ENCODE measurements around the gene ACSS2.

ACSS2 gene, protein sequence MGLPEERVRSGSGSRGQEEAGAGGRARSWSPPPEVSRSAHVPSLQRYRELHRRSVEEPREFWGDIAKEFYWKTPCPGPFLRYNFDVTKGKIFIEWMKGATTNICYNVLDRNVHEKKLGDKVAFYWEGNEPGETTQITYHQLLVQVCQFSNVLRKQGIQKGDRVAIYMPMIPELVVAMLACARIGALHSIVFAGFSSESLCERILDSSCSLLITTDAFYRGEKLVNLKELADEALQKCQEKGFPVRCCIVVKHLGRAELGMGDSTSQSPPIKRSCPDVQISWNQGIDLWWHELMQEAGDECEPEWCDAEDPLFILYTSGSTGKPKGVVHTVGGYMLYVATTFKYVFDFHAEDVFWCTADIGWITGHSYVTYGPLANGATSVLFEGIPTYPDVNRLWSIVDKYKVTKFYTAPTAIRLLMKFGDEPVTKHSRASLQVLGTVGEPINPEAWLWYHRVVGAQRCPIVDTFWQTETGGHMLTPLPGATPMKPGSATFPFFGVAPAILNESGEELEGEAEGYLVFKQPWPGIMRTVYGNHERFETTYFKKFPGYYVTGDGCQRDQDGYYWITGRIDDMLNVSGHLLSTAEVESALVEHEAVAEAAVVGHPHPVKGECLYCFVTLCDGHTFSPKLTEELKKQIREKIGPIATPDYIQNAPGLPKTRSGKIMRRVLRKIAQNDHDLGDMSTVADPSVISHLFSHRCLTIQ

DNA sequence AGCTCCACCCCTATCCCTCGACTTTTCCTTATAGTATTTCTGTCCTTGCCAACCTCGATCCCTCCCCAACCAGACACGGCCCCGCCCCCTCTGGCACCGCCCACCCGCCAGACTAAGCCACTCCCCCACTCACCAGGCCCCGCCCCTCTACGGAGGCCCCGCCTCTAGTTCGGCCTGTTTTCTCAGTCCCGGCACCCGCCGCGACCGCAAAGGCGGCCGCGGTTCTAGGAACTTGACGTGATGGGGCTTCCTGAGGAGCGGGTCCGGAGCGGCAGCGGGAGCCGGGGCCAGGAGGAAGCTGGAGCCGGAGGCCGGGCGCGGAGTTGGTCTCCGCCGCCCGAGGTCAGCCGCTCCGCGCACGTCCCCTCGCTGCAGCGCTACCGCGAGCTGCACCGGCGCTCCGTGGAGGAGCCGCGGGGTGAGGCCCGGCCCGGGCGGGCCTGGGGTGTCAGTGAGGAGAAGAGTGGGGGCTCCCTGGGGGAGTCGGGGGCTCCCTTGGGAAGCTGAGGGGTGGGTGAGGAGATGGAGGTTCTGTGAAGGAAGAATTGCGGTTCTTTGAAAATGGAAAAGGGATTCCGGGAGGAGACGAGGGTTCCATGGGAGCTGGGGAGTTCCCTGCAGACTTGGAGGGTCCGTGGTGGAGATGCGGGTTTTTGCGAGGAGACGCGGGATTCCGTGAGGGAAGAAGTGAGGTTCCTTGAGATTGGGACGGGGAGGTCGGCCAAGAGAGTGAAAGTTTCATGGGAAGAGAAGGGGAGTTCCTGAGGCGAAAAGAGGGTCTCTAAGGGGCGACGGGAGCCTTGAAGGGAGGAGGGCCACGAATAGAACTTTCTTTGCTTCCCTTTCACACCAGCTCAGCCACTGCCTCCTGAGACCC is at the start of gene ACSS2:
TSS of gene ACSS2 (plus strand) at position 207 of the 877 bp plus-strand sequence. CDS start at position 241, 34 bp downstream.
- DNase-seq: peak in 1 of 2 experiments; percentile 93

DNA sequence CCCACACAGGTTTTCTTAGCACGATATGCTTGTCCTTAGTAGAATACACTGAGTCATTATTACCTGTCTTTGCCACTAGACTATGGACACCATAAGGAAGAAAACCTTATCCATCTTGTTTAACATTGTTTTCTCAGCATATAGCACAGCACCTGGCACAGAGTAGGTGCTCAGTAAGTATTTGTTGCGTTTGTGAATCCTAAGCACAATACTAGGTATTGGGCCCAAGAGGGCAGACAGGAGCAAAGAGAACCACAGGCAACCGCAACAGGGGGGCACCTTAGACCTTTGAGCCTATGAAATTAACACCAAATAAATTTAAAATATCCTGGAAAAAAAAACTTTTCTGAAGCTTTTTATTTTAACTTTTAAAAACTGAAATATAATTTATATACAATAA is 47.2 kb upstream of the ACSS2 start:
- no peak for DNase-seq

DNA sequence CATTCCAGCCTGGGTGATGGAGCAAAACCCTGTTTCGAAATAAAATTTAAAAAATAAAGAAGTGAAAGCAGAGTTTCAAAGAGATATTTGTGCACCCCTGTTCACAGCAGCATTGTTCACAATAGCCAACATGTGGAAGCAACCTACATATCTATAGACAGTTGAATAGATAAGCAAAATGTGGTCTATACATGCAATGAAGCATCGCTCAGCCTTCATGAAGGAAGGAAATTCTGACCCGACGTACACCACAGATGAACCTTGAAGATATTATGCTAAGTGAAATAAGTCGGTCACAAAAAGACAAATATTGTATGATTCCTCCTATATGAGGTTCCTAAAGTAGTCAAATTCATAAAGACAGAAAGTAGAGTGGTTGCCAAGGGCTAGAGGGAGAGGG is 44.5 kb upstream of the ACSS2 start:
- no peak for DNase-seq

DNA sequence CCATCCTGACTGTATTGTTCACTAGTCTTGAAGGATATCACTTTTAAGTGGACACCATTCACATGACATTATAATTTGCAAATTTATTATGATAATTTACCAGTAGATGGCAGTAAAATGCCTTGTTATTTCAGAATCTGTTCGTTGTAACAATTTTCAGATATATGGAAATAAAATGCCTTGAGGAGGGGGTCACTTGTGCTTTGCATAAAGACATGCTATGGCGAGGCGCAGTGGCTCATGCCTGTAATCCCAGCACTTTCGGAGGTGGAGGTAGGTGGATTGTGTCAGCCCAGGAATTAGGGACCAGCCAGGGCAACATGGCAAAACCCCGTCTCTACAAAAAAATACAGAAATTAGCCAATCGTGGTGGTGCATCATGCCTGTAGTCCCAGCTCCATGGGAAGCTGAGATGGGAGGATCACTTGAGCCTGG is 41.9 kb upstream of the ACSS2 start:
- DNase-seq: no peak

DNA sequence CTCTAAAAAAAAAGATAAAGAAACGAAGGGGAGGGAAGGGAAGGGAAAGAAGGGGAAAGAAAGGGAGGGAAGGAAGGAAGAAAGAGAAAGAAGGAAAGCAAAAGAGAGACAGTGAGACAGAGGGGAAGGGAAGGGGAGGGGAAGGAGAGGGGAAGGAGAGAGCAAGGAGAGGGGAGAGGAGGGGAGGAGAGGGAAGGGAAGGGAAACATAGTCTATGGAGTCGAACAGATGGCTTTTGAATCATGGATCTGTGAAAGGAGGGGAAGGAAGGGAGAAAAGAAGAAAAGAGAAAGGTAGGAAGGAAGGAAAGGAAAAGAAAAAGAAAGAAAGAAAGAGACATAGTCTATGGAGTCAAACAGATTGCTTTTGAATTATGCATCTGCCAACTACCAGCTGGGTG is 34.3 kb upstream of the ACSS2 start:
- DNase-seq: no peak

DNA sequence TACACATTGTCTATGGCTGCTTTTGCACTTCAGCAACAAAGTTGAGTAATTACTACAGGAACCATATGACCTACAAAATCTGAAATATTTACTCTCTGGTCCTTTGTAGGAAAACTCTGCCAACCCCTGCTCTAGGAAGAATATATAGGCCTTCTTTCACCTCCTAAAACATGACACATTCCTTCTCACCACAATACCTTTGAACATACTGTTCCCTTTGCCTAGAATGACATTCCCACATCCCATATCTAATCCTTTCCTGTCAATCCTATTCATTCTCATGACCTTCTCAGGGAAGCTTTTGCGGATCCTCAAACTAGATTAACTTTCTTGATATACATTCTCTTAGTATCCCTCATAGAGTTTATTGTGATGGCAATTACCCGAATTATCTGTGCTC is 33.0 kb upstream of the ACSS2 start:
- DNase-seq: no peak

DNA sequence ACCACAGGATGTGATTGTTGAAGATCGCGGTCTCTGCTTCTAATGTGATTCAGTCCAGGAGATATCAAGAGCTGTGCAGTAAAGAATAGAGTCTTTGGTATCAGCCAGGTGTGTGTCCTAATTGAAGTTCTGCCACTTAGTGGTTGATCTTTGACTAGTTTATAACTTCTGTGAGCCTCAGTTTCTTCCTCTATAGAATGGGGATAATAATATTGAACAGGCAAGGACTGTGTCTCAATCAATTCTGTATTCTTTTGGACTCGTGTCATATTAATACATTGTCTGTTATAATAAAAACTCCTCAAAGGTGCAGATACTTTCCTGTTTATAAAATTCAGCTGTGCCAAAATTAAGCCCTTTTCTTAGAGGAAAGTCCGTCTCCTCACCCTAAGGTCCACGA is 27.8 kb upstream of the ACSS2 start:
- DNase-seq: no peak

DNA sequence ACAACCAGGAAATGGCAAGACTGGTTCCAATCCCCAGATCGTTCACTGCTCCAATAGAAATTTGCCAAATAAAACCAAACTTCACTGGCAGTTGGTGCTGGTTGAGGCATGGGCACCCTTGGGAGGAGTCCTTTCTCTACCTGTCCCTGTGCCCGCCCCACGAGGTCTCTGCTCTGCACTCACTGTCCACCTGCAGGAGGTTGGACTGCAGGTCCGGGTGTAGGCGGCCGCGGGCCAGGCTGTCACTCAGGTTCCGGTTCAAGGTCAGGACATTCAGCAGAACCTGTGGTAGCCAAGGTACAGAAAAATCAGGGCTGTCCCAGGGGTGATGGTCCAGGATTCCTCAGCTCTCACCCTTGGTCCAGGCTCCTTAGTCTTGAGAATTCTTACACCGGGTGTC is 26.6 kb upstream of the ACSS2 start:
- no peak for DNase-seq

DNA sequence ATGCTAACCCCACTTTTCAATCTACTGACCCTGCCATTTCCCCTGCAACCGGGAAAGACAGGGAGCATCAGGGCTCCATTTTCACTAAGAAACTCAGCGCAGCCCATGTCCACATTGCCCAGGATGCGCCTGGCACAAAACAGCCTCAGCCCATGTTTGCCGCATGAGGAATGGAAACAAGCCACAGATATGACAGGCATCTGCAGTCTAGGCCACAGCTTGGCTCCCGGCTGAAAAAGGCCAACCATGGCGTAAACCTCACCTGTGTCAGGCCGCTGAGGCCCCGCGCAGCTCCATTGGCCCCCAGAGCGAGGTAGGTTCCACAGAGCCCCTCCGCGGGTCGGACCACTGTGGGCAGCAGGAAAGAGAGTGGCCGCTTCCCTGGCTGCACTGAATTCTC is 25.4 kb upstream of the ACSS2 start:
- DNase-seq: no peak

DNA sequence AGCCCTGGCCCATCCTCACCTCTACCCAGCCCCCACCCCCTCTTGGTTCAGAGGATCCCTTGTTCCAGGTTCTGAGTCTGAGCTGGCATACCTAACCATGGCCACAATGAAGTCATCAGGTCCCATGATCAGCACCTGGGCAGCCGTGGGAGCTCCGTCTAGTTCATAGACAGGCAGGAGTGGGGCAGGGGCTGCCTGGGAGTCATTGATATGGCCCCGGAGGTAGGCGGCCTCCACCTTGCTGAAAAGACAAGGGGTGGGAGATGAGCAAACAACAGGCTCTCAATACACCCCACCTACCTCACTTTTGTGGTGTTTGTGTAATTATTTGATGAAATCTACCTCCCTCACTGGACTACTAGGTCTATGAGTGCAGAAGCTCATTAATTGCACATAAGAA is 24.1 kb upstream of the ACSS2 start:
- no peak for DNase-seq

DNA sequence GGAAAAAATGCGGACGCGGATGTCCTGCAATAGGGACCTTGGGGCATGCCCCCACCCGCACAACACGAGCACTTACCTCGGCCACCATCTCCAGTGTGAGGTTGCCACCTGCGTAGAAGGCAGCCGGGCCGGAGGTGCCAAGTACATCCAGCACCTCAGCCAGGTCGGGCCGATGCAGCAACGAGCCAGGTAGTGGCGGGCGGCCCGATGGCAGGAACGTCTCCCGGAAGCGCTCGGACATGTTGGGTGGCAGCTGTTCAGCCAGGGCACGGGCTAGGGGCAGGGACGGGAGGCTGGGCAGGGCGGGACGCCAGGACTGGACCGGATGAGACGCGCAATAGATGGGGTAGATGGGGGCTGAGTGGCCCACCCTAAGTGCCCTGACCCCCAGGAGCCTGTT is 17.0 kb upstream of the ACSS2 start:
- no peak for DNase-seq

DNA sequence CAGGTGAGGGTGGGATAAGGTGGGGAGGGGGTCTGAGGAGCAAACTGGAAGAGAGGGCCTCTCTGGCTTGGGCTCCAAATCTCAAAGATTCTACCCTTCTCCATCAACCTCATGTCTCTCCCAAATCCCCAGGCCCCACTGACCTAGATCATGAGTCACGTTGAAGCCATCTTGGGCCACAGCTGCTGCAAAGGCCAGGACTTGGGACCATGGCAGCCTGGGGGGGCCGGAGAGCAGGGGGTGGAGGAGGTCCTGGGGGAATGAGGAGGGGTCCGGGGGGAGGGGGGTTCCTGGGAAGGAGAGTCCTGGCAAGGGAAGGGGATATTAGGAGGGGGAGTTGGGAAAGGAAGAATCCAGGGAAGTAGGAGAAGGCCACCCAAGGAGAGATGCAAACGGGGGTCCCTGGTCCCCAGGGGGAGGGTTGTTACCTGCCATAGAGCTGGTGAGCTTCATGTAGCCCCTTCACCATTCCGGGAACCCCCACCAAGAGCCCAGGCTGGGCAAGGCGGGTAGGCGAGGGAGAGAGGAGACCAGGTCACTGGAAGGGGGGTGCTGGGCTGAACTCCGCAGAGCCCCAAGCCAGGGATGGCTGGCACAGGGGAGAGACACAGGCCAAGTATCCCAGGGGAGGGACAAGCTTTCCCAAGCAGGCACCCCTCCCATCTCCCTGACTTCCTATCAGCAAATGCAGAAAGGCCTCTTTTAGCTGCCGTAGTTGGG is 16.4 kb upstream of the ACSS2 start:
- DNase-seq: no peak

DNA sequence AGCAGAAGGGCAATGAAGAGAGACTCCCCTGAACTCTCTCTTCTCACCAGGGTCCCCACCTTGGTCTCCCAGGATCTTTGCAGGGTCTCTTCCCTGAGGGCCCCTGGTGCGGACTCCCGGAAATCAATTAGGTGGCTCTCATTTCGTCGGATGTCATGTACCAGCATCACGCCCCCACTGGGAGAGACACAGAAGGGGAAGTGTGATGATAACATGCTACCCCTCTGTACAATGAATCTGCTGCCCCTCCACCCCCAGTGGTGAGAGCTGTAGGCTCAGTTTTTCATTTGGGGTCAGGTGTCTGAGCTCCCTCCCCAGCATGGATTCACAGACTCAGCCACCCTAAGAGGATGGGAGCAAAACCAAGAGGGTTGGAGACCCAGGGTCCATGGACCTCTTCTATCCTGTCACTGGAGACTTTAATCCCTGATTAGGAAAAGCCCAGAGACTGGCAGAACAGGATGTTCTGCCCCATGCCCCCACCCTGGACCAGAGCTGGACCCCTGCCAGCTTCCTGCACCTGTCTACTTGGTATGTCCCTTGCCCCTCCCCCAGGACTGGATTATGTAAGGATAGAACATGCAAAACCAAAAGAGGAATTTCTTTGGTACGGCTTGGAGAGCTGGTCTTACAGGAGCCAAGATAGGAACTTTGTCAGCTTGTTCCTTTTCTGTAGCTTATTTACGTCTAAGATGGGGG is 14.9 kb upstream of the ACSS2 start:
- DNase-seq: no peak

DNA sequence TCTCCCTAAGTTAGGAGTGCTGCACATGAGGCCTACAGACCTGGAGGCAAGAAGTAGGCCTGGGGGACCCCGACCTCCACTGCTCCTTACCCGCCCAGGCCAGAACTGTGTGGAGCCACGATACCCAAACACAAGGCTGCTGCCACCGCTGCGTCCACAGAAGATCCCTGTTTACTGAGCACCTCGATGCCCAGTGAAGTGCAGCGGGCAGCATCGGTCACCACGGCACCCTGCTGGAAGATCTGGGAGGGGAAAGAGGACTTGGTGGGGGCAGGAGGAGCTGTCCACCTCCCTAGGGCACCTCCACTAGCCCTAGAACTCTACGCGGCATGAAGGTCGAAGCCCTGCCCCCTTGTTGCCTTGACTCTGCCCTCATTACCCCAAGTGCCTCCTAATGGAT is 13.7 kb upstream of the ACSS2 start:
- no peak for DNase-seq

DNA sequence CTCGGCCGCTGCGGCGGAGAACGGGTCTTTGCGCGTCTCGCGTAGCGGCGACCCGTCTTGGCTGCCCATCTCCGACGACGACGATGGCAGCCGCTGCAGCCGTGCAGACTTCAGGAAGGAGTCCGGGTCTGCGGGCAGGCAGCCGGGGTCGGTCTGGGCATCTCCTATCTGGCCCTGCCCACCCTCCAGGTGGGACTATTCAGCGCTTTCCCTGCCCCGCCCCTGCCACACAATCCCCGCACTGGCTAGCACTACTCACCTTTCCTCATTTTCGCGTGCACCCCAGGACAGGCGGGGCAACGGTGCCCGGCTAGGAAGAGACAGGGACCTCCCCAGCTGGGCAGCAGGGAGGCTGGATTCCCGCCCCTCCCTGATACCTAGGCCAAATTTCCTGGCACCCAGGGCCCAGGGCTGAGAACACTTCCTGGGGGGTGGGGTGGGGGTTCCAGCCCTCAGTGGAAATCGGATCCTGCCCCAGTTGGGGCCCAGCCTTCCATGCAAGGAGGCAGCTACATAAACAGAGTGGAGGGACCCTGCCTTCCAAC is 12.9 kb upstream of the ACSS2 start:
- DNase-seq: no peak

DNA sequence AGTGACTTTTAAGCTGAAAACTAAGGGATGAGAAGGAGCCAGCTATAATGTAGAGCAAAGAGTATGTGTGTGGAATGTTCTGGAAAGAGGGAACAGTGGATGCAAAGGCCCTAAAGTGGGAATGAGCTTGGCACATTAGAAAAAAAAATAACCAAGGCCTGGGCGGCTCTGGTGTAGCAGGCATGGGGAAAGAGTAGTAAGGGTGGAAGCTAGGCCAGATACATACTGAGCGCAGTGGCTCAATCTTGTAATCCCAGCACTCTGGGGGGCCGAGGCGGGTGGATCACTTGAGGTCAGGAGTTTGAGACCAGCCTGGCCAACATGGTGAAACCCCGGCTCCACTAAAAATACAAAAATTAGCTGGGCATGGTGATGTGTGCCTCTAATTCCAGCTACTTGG is 12.2 kb upstream of the ACSS2 start:
- DNase-seq: no peak

DNA sequence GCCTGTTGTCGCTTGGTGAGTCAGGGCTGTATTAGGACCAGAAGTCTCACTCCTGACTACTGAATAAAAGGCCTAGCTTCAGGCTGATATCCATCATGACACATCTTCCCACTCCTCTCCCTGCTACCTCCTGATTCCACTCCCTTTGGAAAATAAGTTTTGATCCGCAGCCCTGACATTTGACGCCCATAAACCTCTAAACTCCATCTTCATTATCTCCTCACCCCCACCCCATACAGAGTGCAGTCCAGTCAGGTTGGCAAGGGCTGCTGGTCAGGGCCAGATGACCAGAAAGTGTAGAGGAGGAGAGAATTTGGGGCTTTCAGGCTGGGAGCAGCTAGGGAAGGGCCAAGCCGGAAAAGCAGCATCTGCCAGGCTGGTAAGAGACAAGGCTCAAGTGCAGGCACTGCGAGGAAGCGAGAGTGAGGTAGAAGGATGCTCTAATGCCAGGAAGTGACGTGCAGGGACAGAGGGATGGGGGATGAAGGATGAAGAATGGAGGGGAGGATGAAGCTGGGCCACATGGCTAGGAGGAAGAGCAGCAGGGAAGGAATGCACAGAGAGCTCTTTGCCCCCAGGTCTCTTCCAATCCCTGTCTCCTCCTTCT is 5.0 kb upstream of the ACSS2 start:
- DNase-seq: no peak

DNA sequence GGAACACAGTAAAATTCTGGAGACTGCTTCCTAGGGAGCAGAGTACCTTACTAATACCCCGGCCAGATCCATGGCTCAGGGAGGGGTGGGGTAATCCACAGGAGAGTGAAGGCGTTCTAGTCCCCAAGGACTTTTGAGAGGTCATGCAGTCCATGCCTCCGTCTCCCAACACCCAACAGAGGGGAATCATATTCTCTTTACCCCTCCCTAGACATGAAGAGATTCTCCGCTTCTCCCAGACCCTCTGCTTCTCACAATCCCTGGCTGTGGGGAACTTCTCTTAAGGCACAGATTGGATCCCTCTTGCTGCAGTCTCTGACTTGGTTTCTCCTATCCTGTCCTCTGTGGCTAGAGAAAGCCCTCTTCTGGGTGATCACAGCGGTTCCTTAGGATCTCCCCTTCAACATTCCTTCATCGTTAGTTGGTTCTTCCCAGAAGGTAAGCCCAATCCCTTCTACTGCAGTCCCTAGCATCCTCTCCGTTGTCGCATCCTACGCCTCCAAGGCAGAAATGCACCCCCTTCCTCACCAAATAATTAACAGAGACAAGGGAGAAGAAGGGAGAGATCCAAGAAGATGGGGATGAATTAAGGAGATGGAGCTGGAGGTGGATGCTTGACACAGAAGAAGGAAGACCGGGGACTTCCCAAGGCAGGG is 4.3 kb upstream of the ACSS2 start:
- no peak for DNase-seq

DNA sequence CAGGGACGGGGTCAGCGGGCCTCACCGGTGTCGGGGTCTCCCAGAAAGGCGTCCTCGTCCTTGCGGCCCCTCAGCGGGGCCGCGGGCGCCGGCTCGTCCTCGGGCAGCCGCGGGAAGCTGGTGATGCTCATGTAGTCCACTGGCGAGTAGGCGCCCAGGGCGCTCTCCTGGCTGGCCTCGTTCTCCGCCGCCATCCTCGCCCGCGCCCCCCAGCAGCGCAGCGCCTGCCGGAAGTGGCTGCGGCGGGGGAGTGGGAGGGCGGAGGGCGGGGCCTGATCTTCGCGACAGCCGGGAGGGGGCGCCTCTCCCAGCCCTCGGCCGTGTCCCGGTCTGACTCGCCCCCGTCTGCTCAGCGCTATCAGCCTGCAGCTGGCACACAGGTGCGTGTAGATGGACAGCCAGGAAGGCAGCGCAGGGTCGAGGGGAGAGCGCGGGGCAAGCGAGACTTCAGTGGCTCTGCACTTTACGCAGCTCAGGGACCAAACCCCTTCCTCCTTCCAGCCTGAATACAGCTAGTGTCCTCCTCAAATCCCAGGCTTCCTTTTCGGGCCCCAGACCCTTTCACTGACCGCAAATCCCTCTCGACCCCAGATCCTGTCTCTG is 3.7 kb upstream of the ACSS2 start, which contains the start of gene GGT7:
TSS of gene GGT7 (minus strand) at position 235 of the 603 bp plus-strand sequence. CDS start at position 194, 41 bp downstream.
- peak; percentile 83 for DNase-seq

DNA sequence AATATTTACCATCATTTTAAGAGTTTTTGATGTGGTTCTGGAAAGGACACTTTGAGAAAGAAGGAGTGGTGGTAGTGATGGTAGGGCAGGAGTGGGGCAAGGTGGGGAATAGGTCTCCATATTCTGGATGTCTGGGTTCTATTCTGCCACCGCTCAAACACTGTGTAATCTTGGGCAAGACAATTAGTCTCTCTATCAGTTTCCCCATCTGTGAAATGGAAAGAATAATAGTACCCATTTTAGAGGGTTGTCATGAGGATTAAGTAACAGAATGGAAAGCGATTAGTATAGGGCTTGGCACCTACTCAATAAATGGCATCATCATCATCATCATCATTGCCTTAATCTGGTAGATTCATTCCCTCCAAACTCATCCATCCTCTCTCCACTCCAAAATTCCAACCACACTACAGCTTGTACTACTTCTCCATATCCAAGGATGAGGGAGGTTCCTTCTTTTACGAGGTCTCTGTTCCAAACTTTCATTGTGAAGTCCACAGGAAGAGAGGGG is 2.8 kb upstream of the ACSS2 start:
- DNase-seq: no peak
